ENCODE results near the gene MAPK1IP1L.
"Not testable (repeated sequence)": the region's sequence is repeated elsewhere in the genome, so short reads cannot be mapped to it uniquely, and the experiment has no call there.

The MAPK1IP1L gene

DNA sequence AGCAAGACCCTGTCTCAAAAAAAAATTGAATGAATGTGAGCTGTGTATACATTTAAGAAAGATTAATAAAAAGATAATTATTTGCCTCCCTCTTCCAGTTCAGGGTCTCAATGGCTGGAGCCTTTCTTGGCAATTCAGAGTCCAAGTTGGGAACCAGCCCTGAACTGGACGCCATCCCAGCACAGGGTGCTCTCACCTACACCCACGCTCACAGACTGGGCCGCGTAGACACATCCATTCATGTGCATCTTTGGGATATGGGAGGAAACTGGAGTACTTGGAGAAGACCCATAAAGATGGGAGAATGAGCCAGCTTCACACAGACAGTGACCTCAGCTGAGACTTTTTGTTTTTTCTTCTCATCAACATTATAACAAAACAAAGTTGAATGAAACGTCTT, 6.5 kb downstream of the MAPK1IP1L start:
- DNase-seq = no peak

DNA sequence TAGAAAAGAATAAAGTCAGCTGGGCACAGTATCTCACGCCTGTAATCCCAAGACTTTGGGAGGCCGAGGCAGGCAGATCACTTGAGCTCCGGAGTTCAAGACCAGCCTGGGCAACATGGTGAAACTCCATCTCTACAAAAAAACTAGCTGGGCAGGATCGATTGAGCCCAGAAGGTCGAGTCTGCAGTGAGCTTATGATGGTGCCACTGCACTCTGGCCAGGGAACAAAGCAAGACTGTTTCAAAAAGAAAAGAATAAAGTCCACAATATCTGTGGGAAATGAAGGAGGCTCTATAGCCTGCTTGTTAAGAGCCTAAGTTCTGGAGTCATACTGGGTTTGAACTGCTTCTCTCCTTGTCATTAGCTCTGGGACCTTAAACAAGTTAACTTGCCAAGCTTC, 7.9 kb downstream of the MAPK1IP1L start:
- no peak for DNase-seq

DNA sequence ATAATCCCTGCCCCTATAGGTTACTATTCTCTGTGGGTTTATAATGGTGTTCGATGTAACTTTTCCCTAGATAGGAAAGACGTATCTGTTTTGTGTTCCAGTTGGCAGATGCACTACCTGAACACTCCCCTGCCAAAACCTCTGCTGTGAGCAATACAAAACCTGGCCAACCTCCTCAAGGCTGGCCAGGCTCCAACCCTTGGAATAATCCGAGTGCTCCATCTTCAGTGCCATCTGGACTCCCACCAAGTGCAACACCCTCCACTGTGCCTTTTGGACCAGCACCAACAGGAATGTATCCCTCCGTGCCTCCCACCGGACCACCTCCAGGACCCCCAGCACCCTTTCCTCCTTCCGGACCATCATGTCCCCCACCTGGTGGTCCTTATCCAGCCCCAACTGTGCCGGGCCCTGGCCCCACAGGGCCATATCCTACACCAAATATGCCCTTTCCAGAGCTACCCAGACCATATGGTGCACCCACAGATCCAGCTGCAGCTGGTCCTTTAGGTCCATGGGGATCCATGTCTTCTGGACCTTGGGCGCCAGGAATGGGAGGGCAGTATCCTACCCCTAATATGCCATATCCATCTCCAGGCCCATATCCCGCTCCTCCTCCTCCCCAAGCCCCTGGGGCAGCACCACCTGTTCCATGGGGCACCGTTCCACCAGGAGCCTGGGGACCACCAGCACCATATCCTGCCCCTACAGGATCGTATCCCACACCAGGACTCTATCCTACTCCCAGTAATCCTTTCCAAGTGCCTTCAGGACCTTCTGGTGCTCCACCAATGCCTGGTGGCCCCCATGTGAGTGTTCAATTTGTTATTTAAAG, 11.3 kb downstream of the MAPK1IP1L start:
- DNase-seq = no peak

DNA sequence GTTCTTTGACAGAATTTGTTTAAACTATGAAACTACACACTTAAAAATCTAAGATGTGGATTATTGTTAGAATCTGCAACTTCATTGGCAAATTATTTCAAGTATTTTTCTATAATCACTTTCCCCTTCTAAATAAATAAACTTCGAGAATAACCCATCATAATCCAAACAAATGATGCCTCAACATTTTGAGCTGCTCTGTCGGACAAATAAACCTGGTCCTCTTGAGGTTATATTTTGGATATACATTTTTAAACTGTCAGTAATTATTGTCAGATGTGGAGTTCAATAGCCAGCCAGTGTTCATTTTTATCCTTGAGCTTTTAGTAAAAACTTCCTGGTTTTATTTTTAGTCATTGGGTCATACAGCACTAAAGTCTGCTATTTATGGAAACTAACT, 13.4 kb downstream of the MAPK1IP1L start:
- not testable (repeated sequence) for DNase-seq

DNA sequence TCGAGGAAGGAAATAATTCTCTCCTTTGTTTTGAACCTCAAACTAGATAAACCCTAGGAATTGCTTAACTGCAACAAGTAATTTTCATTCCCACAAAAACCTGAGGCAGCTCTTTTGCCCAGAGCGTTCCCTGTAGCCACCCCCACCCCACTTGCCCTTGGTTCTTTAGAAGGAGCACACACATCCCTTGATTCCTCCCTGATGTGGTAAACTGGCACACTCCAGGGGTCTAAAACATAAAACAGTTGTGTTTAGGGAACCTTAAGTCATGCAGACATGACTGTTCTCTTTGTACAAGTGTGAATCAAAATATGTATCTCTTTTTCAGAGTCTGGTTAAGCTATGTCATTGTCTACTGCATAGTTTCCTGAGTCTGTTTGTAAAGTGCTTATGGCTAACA, 14.0 kb downstream of the MAPK1IP1L start:
- no peak for DNase-seq

DNA sequence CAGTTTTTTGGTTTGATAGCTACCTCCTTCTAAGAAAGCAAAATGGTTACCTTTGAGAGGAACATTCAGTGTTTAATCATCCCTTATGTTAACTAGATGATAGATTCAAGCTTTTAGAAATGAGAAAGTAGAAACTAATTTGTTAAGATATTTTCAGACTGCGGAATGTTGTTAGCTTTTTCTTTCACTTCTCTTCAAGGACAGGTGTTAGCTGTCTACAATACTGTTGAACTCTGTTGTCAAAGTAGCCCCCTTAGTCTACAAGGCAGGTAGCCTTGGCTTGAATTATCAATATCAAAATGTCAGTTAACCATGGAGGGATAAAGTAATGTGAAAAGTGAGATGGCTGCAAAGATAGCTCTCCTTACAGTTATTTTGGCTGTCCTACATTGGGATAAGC, 14.8 kb downstream of the MAPK1IP1L start:
- DNase-seq = no peak

DNA sequence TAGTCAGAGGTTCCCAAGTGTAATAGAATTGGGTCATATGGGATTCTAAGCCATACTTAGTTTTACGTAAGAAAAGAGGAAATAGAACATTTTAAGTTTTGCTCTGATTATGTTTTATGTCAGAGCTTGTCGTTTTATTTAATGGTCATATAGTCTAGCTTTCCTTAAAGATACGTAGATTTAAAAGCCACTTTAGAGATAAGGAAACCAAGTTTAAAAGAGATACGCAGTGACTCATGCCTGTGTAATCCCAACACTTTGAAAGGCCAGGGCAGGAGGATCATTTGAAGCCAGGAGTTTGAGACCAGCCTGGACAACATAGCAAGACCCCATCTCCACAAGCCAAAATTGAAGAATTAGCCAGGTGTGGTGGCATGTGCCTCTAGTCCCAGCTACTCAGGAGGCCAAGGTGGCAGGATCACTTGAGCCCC, 19.5 kb downstream of the MAPK1IP1L start:
- DNase-seq = no peak

DNA sequence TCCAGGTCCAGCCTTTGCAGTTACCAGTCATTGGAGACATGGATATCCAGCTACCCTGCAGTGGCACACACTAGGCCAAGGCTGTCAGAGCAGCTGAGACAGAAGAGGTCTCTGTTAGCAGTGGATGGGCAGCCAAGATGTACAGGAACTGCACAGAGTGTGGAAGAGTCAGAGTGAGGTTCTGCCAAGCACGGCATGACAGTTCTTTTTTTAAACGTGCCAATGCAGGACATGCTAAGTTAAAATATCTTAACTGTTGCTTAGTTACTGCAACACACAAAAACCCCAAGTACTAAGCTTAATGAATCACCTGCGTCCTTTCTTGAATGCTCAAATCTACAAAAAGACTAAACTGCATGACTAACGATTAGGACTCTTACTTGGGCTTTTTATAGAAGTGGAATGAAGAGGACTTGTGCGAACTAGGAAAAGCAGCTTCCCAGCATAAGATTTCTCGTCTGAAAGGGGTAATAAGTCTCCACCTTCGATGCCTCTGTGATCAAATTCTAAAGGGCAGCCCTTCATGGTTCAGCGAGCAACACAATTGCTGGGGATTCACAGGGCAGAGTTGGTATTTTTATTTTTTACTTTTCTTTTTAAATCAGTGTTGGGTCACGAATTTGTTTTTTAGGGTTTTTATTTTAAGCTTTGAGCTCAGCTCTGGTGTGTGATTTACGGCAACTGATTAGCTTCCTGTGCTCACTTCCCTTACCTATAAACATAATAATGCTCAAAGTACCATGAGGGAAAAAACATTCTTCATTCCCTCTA, 20.6 kb downstream of the MAPK1IP1L start:
- peak; percentile 16 for DNase-seq

DNA sequence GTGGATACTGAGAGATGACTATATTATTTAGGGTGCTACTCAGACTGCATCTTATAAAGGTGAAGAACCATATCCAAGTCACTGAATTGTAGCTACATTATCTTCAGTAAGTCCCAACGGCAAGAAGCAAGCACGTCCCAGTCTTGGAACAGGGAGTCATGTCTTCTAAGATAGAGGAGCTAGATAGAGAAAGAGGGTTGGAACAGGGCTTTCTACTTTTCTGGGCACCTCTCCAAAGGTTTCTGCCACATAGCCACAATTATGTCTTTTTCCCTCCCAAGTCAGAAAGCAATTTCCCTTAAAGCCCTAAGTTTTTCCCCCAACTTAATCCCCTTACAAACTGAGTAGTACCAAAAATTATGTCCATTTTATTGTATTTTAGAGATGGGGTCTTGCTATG, 22.4 kb downstream of the MAPK1IP1L start:
- no peak for DNase-seq

DNA sequence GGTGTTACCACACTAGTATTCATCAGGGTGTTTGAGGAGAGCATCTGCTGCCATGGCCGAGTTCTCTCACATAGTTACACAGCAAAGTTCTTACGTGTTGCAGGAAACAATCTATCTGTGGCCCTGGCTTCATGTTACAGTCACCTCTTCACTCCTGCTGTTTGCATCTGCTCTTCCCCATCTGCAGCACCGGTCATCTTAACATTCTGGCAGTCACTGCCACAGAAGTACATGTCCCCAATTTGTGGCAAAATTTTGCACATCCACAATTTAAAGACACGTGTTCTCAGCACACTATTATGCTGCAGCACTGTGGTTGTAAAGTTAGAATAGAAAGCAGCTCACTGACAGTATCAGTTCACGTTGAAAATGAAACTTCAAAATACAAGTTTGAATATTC, 23.2 kb downstream of the MAPK1IP1L start:
- DNase-seq = no peak

DNA sequence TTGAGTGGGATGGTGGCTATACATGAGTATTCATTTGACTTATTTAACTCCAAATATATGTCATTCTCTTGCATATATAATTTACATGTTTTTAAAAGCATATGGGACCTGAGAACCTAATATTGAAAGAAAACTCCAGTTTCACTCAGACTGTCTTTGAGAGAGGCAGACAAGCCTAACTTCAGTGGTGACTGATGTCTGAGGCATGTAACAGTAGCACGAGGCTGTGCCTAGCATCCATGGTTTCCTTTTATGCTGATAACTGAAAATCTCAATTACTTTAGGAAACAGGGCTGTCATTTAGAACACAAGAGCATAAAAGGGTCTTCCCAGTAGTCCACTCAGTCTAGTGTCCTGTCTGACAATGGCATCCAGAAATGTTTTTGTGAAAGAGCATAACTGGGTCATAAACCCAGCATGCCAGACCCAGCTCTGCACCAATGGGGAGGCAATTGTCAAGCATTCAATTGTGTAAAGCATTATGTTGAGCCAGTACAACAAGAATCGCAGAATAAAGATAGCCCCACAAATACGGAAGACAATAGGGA, 24.3 kb downstream of the MAPK1IP1L start:
- no peak for DNase-seq

DNA sequence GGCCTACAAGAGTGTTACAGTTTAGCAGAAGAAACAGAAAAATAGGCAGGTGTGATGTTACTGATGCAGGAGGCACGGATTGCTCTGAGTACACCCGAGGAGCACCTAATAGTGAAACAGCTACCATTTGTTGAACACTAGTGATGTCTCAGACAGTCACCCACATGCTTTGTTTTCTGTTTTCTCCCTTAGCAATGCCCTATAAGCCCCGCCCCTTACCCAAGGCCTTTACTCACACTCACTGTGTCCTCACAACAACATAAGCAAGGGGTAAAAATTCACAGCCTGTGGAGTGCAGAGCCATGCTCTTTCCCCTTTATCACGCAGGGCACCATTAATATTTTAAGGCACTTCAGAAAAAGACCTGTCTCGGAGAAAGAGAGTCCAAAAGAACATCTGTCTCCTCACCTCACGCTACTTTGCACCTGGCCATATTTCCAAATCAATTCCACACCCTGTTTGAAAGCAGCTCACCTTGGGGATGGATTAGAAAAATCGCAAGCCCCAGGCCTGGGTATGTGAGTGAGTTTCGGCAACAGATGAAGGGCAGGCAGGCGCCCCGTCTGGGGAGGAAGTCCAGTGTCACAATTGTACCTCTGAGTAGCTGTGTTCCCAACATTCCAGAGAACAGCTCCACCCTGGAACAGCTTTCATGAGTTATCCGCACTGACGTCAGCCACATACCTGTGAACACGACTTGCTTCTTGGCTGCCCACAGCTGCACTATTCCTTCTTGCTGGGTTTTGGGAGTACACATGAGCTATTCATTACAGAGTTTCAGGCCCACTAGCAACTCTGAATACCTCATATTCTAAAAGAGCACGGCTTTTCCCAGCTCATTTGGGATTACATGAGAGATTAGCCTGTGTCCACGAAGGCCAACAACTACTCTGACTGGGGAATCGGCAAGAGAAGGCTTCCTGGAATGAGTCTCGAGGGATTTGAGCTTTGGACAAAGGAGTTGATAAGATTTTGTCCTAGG, 26.0 kb downstream of the MAPK1IP1L start:
- DNase-seq = no peak

DNA sequence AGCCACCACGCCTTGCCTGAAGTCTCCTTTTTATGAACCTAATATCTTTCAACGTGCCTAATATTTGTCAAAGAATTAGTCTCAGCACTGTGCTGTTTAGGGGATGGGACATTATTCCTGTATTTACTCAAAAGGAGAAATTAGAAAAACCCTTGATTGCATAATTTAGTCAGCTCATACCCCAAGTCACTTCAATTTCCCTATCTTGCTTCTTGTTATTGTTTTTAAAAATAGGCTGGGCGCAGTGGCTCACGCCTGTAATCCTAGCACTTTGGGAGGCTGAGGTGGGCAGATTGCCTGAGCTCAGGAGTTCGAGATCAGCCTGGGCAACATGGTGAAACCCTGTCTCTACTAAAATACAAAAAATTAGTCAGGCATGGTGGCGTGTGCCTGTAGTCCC, 28.5 kb downstream of the MAPK1IP1L start:
- not testable (repeated sequence) for DNase-seq

DNA sequence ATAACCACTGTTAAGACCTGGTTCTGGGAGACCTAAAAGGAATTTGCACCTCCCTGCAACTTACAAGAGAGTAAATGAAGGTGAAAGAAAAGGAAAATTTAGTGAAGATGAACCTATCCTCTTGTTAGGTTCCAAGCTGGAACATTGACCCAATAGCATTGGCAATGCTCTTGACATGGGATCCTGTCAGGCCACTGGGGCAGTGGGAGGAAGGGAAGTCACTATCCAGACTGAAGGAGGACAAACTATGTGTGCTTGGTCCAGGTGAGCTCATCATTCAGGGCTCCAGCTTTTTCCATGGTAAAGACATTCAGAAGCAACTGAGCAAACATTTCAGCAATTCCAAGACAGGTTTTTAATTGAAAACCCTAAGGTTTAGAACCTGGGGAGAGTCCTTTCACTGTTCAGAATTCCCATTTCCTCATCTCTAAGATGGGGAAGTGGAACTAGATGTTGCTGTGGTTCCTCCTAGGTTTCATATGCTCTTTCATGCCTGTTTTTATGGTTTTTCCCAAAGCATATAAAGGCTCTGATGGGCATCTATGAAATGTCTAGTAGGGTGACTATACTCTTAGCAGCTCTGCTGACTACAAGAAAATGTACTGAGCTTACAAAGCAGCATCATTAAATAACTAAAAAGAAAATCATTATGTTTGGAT, 33.1 kb downstream of the MAPK1IP1L start:
- DNase-seq = no peak

DNA sequence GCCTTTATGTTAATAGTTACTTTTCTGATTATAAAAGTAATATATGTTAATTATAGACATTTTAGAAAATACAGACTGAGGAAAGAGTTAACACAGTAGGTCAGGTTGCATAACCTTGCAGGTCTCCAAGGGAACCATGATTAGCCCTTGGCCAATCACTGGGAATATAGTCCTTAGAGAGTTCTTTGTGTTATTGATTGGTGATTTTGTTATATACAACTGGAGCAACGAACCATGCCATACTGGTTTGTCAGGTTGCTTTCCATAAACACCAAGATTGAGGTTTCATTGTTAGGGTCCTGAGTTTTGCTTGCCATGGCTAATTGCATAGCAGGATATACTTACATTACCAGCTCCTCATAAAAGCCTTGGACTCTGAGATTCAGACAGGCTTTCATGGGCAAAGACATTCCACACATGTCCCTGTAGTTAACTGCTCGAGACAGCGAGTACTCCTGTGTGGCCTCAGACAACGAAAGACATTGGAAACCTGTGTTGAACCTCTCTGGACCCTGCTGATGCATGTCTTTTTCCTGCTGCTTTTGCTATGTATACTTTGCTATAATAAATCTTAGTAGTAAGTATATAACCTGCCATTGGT, 33.7 kb downstream of the MAPK1IP1L start:
- DNase-seq = no peak

DNA sequence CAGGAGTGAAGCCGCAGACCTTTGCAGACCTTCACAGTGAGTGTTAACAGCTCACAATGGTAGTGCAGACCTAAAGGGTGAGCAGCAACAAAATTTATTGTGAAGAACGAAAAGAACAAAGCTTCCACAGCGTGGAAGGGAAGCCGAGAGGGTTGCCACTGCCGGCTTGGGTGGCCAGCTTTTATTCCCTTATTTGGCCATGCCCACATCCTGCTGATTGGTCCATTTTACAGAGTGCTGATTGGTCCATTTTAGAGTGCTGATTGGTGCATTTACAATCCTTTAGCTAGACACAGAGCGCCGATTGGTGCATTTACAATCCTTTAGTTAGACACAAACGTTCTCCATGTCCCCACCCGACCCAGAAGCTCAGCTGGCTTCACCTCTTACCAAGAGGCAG, 35.5 kb downstream of the MAPK1IP1L start:
- DNase-seq = no peak

DNA sequence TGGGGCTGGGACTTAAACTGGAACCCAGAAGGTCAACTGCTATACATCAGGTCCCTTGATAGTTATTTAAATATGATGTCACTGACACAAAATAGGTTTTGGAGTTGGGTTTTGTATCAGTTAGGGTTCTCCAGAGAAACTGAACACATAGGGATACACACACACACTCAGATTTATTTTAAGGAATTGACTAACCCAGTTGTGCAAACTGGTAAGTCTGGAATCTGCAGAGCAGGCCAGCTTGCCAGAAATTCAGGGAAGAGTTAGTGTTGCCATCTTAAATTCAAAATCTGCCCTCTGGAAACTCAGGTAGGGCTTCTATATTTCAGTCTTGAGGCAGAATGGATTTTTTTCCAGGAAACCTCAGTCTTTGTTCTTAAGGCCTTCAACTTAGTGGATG, 36.9 kb downstream of the MAPK1IP1L start:
- DNase-seq = no peak

DNA sequence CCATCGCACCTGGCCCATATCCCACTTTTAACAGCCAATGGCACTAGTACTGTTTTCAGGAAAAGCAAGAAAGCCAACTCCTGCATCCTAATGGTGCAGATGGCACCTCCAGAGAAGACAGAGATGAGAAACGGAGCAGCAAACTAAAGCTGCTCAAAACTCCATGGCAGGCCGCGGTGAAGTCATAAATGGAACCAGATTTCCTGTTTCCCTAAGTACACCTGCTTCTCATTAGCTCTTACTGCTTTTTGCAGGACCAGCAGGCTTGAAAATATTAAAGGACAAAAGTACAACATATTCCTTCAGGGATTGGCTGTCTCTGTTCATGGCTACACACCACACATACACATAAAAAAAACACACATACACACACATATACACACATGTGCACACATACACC, 40.9 kb downstream of the MAPK1IP1L start:
- no peak for DNase-seq

DNA sequence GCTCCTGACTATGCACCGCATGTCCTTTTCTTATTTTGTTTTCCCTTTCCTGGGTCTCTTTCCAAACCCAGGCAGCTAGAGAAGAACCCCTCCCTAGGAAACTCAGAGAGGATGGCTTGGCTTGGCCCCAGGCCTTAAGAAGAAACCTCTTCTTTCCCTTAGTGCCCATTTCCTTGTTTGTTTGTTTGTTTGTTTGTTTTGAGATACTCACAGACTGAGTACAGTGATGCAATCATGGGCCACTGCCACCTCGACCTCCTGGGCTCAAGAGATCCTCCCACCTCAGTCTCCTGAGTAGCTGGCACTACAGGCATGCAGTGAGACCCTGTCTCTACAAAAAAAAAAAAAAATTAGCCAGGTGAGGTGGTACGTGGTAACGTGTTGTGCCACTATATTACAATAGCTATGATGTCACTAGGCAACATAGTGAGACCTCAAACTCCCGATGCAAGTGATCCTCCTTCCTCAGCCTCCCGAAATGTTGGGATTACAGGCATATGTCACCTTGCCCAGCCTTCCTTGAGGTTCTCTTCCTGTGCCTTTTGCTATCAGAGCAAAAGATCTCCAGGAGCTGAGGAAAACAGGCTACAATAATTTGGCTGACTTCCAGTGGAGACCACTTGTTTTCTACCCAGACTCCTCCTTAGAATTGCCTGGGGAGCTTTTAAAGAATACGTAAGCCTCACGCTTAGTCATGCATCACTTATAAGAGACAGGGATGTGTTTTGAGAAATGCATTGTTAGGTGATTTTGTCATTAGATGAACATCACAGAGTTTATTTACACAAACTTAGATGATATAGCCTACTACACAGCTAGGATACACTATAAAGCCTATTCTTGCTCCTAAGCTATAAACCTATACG, 43.1 kb downstream of the MAPK1IP1L start:
- DNase-seq = no peak

DNA sequence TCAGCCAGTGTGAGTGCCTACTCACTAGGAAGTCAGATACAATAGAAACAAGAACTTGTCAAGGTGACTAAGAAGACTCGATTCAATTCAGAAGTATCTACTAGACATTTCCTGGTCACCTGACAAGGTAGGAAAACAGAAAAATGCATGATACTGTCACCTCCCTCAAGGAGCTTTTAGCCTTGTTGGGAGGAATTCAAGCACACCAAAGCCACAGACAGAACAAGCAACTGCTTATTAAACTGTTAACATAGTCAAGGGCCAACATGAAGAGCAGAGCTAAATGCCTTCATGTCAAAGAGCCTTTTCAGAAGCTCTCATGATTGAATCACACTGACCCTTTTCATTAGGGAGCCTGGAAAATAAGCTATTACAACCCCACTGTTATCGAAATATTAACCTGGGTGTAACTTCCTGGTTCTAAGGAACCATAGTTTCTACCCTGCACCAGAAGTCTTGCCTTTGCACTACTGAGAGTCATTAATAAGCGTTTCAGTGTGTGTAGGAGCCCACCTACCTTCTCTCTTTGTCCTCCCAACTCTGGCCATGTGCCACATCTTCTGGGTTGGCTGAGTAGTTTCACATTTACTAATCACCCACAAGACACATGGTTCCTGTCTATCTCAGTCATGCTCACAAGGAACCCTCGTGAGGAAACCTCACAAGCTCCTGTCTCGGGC, 46.6 kb downstream of the MAPK1IP1L start:
- peak; percentile 39 for DNase-seq
